ENCODE data around the gene C10orf67.

The C10orf67 gene

DNA sequence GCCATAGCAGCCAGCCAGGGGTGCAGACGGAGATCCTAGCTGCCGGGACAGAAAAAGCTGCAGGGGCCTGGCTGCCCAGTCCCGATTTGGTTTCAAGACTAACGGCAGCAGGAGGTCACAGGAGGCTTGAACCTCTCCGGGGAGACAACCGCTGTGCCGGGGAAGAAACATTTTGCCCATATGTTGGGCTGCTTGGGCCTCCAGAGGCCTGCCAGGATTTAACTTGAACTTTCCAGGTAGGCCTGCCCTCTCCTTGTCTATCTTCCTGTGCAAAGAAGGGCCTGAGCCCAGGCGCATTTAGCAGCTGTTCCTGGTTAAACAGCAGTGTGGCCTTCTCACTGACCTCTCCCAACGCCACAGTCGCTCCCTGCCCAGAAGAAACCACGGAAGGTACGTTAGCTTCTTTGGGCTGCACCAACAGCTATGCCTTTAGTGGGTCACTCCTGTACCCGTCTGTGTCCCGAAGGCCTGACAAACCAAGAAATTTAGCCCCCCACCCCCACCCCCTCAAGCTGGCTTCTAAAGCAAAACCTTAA, 169.6 kb downstream of the C10orf67 start:
- no peak for ATAC-seq
- TF ChIP-seq CSDC2 (CRISPR knock-in tag; IDR thresholded peaks at IDR 0.05), result no peak
- no peak for TF ChIP-seq BACH2 (CRISPR knock-in tag; IDR thresholded peaks at IDR 0.05; ENCODE audit: borderline replicate concordance)
- TF ChIP-seq, protein P1, sequence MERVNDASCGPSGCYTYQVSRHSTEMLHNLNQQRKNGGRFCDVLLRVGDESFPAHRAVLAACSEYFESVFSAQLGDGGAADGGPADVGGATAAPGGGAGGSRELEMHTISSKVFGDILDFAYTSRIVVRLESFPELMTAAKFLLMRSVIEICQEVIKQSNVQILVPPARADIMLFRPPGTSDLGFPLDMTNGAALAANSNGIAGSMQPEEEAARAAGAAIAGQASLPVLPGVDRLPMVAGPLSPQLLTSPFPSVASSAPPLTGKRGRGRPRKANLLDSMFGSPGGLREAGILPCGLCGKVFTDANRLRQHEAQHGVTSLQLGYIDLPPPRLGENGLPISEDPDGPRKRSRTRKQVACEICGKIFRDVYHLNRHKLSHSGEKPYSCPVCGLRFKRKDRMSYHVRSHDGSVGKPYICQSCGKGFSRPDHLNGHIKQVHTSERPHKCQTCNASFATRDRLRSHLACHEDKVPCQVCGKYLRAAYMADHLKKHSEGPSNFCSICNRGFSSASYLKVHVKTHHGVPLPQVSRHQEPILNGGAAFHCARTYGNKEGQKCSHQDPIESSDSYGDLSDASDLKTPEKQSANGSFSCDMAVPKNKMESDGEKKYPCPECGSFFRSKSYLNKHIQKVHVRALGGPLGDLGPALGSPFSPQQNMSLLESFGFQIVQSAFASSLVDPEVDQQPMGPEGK (CRISPR knock-in tag; IDR thresholded peaks at IDR 0.05; ENCODE audit: borderline replicate concordance), result no peak
- TF ChIP-seq, protein P2, sequence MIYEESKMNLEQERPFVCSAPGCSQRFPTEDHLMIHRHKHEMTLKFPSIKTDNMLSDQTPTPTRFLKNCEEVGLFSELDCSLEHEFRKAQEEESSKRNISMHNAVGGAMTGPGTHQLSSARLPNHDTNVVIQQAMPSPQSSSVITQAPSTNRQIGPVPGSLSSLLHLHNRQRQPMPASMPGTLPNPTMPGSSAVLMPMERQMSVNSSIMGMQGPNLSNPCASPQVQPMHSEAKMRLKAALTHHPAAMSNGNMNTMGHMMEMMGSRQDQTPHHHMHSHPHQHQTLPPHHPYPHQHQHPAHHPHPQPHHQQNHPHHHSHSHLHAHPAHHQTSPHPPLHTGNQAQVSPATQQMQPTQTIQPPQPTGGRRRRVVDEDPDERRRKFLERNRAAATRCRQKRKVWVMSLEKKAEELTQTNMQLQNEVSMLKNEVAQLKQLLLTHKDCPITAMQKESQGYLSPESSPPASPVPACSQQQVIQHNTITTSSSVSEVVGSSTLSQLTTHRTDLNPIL (CRISPR knock-in tag; IDR thresholded peaks at IDR 0.05; ENCODE audit: low read depth), result no peak
- TF ChIP-seq PPARA (CRISPR knock-in tag; IDR thresholded peaks at IDR 0.05; ENCODE audit: borderline replicate concordance), result no peak

DNA sequence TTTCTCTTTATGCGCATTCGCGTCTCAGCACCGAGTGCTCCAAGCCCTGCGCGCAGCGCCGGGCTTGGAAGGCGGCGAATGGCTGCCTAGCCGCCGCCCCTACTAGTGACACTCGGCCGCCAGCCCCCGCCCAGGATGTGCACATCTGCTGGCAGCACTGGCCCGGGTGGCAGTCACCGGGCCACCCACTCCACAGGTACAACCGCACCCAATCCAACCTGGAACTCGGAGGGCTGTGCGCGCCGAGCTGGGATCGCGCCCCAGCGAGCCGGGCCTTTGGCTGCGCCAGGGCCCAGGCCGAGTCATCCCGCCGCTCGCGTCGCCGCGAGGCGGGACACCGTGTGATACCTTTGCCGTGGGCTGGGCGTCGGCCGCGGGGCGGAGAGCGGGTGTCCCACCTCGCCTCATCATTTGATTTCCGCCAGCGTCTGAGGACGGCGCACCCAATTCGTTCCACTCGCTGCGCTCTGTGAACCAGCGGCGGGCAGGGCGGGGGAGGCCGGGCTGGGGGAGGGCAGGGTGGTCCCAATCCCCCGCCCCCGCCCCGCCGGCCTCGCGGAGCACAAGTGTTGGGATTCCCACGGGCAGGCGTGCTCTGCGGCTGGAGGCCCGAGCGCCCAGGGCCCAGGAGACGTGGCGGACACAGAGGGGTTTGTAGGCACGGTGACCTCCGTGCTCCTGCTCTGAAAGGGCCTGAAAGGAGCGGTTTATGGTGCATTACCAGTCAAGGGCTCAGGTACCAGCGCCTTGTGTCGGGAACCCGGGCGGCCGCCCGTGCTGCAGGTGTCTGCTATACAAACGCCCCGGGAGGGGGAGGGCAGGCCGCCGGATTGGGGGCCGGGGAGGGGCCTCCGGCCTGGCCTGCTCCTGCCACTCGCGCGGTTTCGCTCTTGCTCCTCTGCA, 170.3 kb downstream of the C10orf67 start:
- ATAC-seq, result no peak
- no peak for TF ChIP-seq BACH2 (CRISPR knock-in tag; IDR thresholded peaks at IDR 0.05; ENCODE audit: borderline replicate concordance)
- no peak for TF ChIP-seq ZNF8 (CRISPR knock-in tag; IDR thresholded peaks at IDR 0.05)
- TF ChIP-seq GLIS3 (CRISPR knock-in tag; IDR thresholded peaks at IDR 0.05), result no peak
- no peak for TF ChIP-seq OSR1 (CRISPR knock-in tag; IDR thresholded peaks at IDR 0.05)
- TF ChIP-seq, protein P3, sequence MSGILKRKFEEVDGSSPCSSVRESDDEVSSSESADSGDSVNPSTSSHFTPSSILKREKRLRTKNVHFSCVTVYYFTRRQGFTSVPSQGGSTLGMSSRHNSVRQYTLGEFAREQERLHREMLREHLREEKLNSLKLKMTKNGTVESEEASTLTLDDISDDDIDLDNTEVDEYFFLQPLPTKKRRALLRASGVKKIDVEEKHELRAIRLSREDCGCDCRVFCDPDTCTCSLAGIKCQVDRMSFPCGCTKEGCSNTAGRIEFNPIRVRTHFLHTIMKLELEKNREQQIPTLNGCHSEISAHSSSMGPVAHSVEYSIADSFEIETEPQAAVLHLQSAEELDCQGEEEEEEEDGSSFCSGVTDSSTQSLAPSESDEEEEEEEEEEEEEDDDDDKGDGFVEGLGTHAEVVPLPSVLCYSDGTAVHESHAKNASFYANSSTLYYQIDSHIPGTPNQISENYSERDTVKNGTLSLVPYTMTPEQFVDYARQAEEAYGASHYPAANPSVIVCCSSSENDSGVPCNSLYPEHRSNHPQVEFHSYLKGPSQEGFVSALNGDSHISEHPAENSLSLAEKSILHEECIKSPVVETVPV (CRISPR knock-in tag; IDR thresholded peaks at IDR 0.05), result no peak
- no peak for TF ChIP-seq PPARA (CRISPR knock-in tag; IDR thresholded peaks at IDR 0.05; ENCODE audit: borderline replicate concordance)
- no peak for TF ChIP-seq ARNTL (CRISPR knock-in tag; IDR thresholded peaks at IDR 0.05; ENCODE audit: borderline replicate concordance, low read depth)
- TF ChIP-seq ESRRG (CRISPR knock-in tag; IDR thresholded peaks at IDR 0.05), result no peak
- no peak for TF ChIP-seq TCF4 (CRISPR knock-in tag; IDR thresholded peaks at IDR 0.05; ENCODE audit: borderline replicate concordance)
- TF ChIP-seq ZFP3 (CRISPR knock-in tag; IDR thresholded peaks at IDR 0.05), result no peak
- no peak for TF ChIP-seq ZFP30 (CRISPR knock-in tag; IDR thresholded peaks at IDR 0.05)
- TF ChIP-seq, protein P4, sequence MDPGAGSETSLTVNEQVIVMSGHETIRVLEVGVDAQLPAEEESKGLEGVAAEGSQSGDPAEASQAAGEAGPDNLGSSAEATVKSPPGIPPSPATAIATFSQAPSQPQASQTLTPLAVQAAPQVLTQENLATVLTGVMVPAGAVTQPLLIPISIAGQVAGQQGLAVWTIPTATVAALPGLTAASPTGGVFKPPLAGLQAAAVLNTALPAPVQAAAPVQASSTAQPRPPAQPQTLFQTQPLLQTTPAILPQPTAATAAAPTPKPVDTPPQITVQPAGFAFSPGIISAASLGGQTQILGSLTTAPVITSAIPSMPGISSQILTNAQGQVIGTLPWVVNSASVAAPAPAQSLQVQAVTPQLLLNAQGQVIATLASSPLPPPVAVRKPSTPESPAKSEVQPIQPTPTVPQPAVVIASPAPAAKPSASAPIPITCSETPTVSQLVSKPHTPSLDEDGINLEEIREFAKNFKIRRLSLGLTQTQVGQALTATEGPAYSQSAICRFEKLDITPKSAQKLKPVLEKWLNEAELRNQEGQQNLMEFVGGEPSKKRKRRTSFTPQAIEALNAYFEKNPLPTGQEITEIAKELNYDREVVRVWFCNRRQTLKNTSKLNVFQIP (CRISPR knock-in tag; IDR thresholded peaks at IDR 0.05; ENCODE audit: borderline replicate concordance, low read depth), result no peak
- TF ChIP-seq ZNF565 (CRISPR knock-in tag; conservative IDR thresholded peaks at IDR 0.05; ENCODE audit: low read depth), result no peak
- TF ChIP-seq, protein P1 (CRISPR knock-in tag; IDR thresholded peaks at IDR 0.05; ENCODE audit: borderline replicate concordance), result no peak
- no peak for TF ChIP-seq ZNF70 (CRISPR knock-in tag; IDR thresholded peaks at IDR 0.05)
- TF ChIP-seq TOX (CRISPR knock-in tag; IDR thresholded peaks at IDR 0.05; ENCODE audit: borderline replicate concordance), result no peak
- TF ChIP-seq CSDC2 (CRISPR knock-in tag; IDR thresholded peaks at IDR 0.05), result no peak

DNA sequence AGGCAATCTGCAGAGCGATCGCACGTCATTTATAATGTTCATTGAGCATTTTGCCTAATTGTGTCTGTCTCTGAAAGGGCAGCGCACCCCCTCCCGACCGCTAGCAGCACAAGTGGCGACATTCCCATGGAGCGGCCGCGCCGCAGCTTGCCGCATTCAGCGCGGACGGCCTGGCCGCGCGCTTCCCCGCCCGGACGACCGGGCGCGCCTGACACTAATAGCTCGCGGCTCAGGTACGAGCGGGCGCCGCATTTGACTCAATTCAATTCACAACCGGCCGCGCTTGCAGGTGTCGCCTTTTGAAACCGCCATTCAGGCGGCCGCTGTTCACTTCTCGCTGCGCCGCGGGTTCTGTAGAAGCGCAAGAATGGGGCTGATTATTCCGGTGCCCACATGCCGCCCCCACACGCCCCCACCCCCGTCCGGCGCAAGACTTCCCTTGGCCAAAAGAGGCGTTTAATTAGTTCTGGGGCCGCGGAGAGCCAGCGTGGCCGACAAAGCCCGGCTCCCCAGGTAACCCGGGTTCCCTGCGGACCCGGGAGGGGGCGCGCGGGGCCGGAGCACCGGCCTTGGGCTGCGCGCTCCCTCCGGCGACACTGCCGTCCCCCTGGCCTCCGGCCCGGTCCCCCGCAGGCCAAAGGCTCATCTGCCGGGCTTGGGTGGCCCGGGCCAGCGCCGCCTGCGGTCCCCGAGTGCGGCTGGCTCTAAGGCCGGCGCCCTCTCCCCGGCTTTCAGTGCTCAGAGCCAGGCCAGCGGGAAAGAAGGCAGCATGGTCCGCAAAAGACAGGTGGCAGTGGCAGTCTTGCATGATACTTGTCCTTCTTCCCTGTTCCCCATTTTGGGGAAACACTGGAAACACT, 171.2 kb downstream of the C10orf67 start:
- TF ChIP-seq, protein P5, sequence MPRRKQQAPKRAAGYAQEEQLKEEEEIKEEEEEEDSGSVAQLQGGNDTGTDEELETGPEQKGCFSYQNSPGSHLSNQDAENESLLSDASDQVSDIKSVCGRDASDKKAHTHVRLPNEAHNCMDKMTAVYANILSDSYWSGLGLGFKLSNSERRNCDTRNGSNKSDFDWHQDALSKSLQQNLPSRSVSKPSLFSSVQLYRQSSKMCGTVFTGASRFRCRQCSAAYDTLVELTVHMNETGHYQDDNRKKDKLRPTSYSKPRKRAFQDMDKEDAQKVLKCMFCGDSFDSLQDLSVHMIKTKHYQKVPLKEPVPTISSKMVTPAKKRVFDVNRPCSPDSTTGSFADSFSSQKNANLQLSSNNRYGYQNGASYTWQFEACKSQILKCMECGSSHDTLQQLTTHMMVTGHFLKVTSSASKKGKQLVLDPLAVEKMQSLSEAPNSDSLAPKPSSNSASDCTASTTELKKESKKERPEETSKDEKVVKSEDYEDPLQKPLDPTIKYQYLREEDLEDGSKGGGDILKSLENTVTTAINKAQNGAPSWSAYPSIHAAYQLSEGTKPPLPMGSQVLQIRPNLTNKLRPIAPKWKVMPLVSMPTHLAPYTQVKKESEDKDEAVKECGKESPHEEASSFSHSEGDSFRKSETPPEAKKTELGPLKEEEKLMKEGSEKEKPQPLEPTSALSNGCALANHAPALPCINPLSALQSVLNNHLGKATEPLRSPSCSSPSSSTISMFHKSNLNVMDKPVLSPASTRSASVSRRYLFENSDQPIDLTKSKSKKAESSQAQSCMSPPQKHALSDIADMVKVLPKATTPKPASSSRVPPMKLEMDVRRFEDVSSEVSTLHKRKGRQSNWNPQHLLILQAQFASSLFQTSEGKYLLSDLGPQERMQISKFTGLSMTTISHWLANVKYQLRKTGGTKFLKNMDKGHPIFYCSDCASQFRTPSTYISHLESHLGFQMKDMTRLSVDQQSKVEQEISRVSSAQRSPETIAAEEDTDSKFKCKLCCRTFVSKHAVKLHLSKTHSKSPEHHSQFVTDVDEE (CRISPR knock-in tag; IDR thresholded peaks at IDR 0.05), result no peak
- TF ChIP-seq GLIS3 (CRISPR knock-in tag; IDR thresholded peaks at IDR 0.05) (no peak), RARB (CRISPR knock-in tag; IDR thresholded peaks at IDR 0.05) (no peak), CSDC2 (CRISPR knock-in tag; IDR thresholded peaks at IDR 0.05) (no peak), ZNF565 (CRISPR knock-in tag; conservative IDR thresholded peaks at IDR 0.05; ENCODE audit: low read depth) (no peak)
- TF ChIP-seq, protein P4 (CRISPR knock-in tag; IDR thresholded peaks at IDR 0.05; ENCODE audit: borderline replicate concordance, low read depth), result no peak
- no peak for ATAC-seq
